Colon (tissue), 2 donors: Measurements from ENCODE around the gene STIM2.
"Not testable (repeated sequence)": the region's sequence is repeated elsewhere in the genome, so short reads cannot be mapped to it uniquely, and the experiment has no call there.

ENCODE experiments used
- FAIRE-seq: peaks from 2 replicates; lab custom pipeline; 2012; peaks lifted over from hg19 to GRCh38; lab: Jason Lieb, UNC
- donor health status: control.
- donor health status: control.

Gene STIM2

DNA sequence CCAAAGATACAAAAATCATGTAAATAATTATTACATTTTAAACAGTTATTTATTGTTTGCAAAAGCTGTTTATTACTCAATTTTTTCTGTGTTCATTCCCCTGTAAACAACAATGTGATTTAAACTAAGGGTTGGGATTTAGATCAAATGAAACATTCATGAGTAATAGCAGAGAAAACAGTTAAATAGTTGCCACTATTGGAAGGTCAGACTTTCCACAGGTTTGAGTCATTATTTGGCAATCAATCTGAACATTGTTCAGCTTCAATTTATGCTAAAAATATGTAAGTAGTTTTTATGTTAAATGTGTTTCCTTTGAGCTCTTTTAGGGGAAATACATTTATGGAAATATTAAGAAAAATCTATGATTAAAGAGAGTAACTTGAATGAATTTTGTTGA lies 144.9 kb downstream of the STIM2 start:
- FAIRE-seq = no peak

DNA sequence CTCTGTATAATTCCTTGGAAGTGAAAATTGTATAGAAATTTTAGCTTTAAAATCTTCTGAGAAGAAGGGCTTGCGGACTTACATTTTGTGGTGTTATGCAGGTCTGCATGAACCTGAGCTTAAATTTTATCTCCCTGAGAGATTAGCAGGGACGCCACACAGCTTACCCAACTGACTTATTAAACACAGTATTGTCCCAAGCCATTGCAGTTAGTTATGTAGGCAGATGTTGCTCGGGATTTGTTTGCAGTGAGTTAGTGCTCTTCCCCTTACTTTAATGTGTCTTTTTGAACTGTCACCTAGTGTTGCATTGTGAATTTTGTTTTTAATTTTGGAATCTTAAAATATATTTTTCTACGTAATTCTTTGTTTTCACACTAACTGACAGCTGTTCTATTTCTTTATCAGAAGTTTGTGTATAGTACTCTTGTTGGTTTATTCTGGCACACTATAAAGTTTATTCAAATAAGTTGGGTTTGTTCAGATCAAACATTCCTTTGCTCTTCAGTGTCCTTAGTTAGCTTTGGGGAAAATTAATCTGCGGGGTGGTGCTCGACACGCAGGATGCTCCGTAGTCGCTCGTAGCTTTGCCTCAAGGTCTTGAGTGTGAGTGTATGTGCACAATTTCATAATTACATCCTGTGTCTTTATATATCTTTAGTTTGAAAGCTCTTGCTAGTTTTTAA lies 145.4 kb downstream of the STIM2 start:
- FAIRE-seq = no peak

DNA sequence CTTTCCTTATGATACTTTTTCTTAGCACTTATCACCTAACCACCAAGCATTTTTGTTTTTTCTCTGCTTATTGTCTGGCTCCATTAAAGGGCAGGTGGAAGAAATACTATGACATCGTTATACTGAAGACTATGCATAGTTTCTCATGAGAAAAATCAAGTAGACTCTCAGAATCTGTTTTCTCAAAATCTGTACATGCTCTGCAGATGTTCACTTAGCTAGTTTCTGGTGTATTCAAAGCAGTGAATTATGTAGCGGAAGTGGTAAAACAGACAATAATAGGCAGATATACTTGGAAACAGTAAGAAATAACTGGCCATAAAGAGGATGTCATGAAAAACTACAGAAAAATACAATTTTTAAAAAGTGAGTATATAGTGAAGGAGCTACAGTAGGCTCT lies 146.0 kb downstream of the STIM2 start:
- FAIRE-seq = no peak

DNA sequence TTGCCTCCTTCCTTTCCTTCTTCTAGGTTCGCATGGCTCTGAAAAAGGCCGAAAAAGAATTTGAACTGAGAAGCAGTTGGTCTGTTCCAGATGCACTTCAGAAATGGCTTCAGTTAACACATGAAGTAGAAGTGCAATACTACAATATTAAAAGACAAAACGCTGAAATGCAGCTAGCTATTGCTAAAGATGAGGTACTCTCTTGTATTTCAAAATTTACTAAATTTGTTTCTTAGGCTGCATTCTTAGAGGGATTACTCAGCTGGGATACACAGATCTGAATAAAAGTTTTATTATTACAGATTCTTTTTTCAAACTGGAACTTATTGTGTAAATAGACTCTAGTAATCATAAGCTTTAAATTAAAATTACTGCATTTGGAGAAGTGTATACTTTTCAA lies 146.9 kb downstream of the STIM2 start:
- no peak for FAIRE-seq

DNA sequence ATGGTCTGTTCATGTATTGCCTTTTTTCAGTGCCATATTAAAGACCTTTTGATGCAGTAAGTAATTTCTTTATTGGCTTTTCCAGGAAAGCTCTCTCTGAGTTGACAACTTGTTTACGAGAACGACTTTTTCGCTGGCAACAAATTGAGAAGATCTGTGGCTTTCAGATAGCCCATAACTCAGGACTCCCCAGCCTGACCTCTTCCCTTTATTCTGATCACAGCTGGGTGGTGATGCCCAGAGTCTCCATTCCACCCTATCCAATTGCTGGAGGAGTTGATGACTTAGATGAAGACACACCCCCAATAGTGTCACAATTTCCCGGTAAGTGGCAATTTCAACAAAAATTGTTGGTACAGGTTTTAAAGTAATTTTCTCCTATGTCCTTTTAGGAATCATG lies 148.0 kb downstream of the STIM2 start:
- no peak for FAIRE-seq

DNA sequence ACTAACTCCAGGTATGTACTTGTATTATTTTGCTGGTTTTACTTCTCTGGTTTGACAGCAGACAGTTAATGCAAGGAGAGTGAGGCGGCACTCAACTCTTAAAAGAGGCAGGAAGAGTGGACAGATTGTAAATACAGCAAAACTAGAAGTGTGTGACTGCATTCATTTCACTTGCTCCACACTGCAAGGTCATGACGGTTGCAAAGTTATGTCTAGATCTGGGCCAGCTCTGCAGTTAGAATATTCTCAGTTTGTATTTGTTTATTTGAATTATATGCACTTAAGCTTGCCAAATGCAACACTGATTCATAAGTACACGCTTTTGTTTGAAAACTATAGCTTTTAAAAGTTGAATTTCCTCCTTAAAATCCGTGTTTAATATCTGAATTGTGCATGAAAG lies 148.9 kb downstream of the STIM2 start:
- no peak for FAIRE-seq

DNA sequence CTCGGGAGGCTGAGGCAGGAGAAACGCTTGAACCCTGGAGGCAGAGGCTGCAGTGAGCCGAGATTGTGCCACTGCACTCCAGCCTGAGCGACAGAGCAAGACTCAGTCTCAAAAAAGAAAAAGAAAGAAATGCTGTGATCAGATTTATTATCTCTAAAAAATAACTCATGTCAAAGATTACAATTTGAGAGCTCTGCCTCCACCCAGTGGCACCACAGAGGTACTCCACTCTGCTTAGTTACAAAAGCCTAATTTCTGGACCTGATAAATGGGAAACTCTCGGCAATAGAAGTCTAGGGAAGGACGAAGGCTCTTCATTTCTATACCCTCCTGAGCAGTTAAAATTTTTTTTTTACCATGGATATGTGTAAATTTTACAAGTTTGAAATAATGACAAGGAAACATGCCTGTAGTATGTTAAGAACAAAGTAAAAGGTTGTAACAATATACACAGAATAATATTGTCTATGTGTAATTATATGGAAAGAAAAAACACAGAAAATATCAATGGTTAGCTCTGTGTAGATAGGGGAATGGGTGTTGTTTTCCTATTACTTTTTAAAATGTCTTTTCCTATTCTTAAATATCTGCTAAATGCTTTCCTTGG lies 149.8 kb downstream of the STIM2 start:
- FAIRE-seq = no peak

DNA sequence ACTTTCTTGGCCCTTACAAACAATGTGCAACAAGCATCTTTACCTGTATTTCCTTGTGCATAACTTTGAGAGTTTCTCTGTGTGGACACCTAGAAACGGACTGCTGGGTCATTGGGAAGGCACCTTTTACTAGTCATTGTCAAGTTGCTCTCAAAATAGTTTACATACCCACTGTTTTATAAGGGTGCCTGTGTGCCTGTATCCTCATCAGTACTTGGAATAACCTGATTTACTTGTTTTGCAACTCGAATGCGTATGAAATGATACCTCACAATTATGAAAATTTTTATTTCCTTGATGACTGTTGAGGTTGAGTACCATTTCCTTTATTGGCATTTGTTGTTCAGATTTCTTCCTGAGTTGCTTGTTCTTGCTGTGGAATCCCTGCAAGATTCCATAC lies 150.8 kb downstream of the STIM2 start:
- FAIRE-seq = no peak

DNA sequence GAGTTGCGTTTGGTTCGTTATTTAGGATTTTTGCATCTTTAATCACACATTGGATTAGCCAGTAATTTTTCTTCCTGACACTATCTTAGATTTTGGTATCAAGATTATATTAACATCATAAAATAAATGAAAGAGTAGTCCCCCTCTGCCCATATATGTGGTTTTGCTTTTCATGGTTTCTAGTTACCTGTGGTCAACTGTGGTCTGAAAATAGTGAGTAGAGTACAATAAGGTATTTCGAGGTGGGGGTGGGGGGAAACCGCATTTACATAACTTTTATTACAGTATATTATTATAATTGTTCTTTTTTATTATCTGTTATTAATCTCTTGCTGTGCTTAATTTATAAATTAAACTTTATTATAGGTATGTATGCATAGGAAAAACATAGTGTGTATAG lies 152.4 kb downstream of the STIM2 start:
- no peak for FAIRE-seq

DNA sequence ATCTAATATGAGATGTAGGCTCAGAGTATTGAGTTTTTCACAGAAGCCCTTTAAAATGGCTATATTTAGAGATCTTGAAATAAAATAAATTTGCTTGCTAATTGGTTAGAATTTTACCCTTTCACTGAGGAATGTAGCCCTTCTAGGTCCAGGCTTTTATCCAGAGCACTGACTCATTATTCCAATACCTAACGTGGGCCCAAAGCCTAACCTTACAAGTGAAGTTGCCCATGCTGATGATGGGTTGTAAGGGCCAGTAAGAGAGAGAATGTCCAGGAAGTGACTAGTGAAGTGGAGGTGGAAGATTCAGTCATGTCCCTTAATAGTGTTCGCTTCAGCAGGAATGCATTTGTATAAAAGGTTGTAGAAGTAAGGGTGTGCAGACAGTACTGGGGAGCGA lies 155.9 kb downstream of the STIM2 start:
- FAIRE-seq = no peak

DNA sequence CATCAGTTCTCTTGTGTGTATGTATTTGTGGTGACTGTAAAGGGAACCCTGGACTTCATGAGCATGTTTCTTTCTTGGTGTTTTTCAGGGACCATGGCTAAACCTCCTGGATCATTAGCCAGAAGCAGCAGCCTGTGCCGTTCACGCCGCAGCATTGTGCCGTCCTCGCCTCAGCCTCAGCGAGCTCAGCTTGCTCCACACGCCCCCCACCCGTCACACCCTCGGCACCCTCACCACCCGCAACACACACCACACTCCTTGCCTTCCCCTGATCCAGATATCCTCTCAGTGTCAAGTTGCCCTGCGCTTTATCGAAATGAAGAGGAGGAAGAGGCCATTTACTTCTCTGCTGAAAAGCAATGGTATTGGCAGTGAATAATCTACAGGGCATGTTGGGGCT lies 157.0 kb downstream of the STIM2 start:
- FAIRE-seq = no peak

DNA sequence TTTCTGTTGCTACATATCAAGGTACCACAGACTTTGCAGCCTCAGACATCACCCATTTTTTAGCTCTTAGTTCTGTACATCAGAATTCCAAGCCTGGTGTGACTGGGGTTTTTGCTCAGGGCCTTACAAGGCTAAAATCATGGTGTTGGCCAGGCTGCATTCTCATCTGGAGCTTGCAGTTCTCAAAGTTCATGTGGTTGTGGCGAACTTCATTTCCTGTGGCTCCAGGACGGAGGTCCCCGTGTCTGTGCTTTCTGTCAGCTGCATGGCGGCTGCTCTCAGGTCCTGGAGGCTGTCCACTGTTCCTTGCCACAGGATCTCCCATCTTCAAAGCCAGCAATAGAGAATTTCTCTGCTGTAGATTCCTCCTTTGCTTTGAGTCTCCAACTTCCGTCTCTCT lies 157.4 kb downstream of the STIM2 start:
- no peak for FAIRE-seq

DNA sequence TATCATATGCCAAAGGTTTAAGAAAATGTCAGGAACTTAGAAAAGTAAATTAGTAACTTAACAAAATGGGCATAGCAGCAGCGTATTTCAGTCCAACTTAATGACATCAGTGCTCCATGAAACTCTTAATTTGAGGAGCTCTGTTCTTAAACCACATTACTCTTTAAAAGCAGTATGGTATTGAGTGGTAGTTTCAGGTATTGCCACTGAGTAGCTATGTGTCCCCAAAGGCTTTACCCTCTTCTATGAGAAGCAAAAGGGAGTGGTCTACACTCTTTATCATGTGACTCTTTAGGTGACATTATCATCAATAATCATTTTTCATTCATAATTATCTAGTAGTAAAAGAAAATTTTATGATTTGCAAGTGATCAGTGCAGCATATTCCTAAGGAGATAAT lies 158.3 kb downstream of the STIM2 start:
- FAIRE-seq = no peak

DNA sequence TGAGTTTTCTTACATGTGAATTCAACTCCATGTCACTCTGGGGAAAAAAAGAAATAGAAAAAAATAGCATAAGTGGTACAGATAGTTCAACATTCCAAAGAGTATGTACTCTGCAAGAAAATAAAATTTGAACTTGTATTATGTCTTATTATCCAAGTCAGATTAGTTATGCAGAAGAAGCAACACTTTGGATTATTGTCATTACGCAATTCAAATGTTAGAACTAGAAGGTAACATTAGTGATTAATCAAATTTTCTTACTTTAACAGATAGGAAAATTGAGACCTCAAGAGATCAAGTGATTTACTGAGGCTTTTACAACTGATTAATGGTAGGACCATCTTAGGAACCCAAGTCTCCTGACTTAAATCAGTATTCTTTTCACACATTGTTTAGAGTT lies 159.1 kb downstream of the STIM2 start:
- no peak for FAIRE-seq

DNA sequence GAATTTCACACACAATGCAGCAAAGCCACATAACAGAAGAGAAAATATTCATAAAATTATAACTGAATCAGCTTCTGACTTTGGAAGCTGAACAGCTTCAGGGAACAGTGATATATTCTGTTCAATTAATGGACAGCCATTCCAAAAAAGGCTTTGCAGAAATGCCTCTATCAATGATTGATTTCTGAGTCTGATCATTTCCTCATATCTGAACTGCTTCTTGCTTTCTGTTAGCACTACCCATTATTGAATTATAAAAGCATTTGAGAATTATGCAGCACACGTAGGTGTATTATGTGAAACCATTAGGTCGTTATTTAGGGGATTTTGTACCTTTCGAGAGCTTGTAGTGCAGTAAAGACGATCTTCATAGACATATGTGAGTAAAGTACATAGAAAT lies 159.6 kb downstream of the STIM2 start:
- no peak for FAIRE-seq

DNA sequence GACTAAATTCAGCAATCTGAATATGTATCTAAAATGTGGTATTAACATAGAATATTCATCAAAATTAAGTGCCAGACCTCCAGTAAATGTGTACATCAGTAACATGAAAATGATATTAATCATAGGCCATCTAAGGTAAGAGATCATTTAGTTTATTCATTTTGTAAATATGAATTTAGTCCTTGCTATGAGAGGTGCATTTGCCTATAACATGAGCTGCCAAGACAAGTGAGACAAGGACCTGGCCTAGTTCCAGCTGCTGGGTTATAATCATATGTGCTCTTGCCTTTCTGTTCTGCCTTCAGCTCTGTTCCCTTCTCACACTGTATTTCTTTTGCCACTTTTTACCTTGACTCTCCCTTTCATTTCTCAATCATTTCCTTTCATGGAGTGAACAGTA lies 160.0 kb downstream of the STIM2 start:
- FAIRE-seq = no peak

DNA sequence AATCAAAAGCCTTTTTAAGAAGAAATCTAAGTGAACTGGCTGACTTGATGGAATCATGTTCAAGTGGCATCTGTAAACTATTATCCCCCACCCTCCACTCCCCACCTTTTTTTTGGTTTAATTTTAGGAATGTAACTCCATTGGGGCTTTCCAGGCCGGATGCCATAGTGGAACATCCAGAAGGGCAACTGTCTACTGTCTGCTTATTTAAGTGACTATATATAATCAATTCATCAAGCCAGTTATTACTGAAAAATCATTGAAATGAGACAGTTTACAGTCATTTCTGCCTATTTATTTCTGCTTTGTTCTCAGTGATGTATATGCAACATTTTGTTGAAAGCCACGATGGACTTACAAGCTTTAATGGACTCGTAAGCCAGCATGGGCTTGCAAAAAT lies 162.3 kb downstream of the STIM2 start:
- FAIRE-seq = no peak

DNA sequence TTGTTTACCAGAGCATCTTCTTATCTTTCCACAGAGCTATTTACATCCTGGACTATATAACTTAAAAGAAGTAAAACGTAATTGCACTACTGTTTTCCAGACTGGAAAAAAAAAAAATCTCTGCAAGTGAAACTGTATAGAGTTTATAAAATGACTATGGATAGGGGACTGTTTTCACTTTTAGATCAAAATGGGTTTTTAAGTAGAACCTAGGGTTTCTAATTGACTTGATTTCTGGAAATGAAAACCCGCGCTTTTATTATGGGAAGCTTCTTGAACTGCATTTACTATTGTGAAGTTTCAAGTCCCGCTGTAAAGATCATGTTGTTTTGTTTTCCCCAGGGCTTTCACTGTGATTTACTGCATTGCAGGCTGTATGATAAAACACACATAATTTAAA lies 162.7 kb downstream of the STIM2 start:
- no peak for FAIRE-seq

DNA sequence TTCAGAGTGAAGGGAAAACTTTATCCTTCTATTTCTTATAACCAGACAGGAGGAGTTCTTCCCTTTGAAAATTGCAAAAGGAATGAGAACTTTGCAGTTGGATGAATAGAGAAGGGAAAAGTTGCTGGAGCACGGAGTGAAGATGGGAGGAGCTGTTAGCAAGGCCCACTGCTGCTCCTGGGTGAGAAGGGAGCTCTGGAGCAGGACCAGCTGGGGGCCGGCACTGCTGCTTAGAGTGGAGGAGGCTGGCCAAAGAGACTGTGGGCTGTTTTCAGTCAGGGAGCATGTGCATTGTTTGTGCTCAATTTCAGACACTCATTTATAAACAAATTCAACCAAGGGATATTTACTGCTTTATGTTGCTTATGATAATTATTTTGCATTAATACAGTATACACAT lies 164.2 kb downstream of the STIM2 start:
- FAIRE-seq = no peak

DNA sequence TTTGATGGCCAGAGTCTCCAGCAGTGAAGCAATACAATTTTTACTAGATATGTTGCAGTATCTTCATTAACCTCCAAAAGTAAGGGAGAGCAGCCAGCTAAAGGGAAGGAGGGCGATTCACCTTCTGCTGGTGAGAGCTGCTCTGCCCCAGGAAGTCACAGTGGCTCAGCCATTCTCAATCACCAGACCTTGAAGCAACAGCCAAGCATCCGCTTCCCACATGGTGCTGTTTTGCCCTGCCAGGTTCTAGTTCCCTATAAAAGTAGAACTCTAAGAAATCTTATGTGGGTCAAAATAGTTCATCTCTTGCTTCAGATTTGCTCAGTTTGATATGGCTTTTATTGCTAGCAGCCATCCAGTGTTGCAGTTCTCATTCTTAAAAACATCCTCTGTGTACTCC lies 166.8 kb downstream of the STIM2 start:
- FAIRE-seq = no peak

DNA sequence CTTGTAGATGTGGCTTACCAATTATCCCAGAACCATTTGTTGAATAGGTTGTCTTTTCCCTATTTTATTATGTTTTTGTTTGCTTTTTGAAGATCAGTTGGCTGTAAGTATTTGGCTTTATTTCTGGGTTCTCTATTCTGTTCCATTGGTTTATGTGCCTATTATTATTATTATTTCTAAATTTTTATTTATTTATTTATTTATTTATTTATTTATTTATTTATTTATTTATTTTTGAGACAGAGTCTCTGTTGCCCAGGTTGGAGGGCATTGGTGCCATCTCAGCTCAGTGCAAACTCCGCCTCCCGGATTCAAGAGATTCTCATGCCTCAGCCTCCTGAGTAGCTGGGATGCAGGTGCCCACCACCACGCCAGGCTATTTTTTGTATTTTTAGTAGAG lies 174.5 kb downstream of the STIM2 start:
- not testable (repeated sequence) for FAIRE-seq

DNA sequence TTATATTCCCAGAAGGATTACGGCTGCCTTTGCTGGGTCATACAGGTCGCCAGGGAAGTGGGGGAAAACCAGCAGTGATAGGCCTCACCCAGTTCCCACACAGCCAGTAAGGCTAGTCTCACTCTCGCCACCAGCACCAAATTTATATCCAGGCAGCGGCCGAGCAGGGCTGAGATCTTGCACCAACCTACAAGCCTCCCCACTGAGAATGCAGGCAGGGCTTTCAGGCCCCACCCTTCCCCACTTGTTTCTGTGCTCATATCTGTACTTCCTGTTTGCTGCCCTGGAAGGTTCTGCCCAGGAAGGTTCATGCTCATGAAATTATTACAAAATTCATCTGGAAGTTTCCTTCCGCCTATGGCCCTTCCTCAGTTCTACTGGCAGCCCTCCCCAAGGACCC lies 179.7 kb downstream of the STIM2 start:
- FAIRE-seq = no peak

DNA sequence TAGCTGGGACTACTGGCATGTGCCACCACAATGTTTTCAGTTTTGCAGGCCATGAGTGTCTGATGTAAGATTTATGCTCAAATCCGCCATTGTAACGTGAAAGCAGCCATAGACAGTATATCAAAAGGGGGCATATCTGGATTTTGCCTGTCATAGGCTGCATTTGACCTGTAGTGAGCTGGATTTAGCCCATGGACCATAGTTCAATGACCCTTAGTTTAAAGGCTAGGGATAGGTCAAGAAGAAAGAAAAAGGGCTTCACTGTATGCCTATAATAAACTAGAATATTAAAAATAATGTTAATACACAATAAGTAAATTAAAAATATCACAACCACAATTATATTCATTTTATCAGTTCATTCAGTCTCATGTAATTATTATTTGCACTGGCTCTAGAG lies 181.8 kb downstream of the STIM2 start:
- no peak for FAIRE-seq

DNA sequence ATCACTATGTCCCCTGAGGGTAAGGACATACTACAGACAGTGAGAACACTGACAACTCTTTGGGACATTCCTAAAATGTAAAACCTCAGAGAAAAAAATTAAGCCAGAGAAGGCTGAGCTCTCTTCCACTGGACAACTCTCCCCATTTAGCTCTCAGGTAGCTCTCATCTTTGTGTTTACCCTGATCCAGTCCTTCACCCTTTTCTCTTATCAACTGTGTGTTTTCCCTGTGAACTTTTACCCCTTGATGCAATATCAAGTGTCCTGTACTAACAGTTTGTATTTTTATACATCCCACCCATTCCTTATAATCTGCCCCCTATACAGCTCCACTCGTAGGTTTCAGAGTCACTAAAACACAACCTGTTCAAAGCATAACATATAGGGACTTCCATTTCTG lies 182.6 kb downstream of the STIM2 start:
- FAIRE-seq = no peak

DNA sequence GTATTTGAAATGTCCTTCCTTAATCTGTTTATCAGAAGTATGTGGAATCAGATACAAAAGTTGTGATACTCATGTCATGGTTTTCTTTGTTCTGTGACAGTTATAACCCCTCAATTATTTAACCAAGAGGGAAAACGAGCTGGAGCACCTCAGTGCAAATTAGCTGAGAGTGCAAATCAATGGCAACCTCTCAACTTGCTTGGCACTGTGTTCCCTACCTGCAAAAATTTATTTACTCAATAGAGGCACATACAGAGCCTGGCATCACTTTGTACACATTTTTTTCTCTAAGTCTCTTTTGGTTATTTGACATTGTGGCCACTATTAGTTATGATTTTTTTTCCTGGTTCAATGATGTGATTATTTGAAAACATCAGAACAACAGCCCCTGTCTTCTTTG lies 186.2 kb downstream of the STIM2 start:
- FAIRE-seq = no peak
